Adrenal gland (tissue), 12 donors: Measurements from ENCODE around the gene ZNF670. TPM values are rescaled to one million over a fixed set of nuclear protein-coding genes. Genes with fewer than 3 reads are reported as not detected.
"Not testable (repeated sequence)": the region's sequence is repeated elsewhere in the genome, so short reads cannot be mapped to it uniquely, and the experiment has no call there.

Experiments used
- DNase-seq, 7 donors: peaks; one replicate each; pipeline ENCODE4 v3.0.0-alpha.2; 2019 to 2020
- H3K27ac ChIP-seq, 5 donors: fragments of 200-600 bp; sonication (generic) in 4 of 5; 1 replicate in 3 of 5; 2 replicates in 2 of 5; pipeline versions ENCODE4 v1.5.1 to v1.8.0; 2016 to 2020; ENCODE audit warnings: mild to moderate bottlenecking in 1 of 5
- H3K27me3 ChIP-seq: fragments of 200-600 bp; 2 replicates; pipeline ENCODE4 v1.8.0; 2021
- H3K36me3 ChIP-seq, 2 donors: fragments of 200-600 bp; replicated peaks in 1 of 2; 1 replicate in 1 of 2; 2 replicates in 1 of 2; pipeline versions ENCODE4 v1.5.1 to v1.8.0; 2018 to 2022
- H3K4me1 ChIP-seq, 2 donors: fragments of 200-600 bp; replicated peaks in 1 of 2; 1 replicate in 1 of 2; 2 replicates in 1 of 2; pipeline versions ENCODE4 v1.5.1 to v1.8.0; 2018 to 2021
- H3K4me3 ChIP-seq, 4 donors: fragments of 200-600 bp; sonication (generic) in 3 of 4; one replicate each; pipeline ENCODE4 v1.5.1; 2016 to 2018
- H3K9me3 ChIP-seq, 3 donors: fragments of 200-600 bp; sonication (generic) in 1 of 3; replicated peaks in 1 of 3; 1 replicate in 2 of 3; 2 replicates in 1 of 3; pipeline versions ENCODE4 v1.5.1 to v1.8.0; 2016 to 2021
- POLR2A ChIP-seq, 2 donors: fragments of 450-650 bp; IDR thresholded peaks; one replicate each; pipeline ENCODE4 v1.6.1; 2017; ENCODE audit warnings: antibody characterized with exemption in 2 of 2, mild to moderate bottlenecking in 2 of 2, moderate library complexity in 1 of 2
- WGBS, 4 donors: extraction: QIAGEN DNeasy Blood & Tissue Kit in 2 of 4; methylation state at CpG; one replicate each; pipeline versions ENCODE4 v1.1.5 to v1.1.7; 2013 to 2017; 5-methylcytosine and 5-hydroxymethylcytosine counted together
- intact Hi-C, 2 donors: fragments of 100-400 bp; cut with DNase I; formaldehyde crosslinking; loops; one replicate each; pipeline versions ENCODE4 v1.14.1 to v1.15.0; 2022 to 2023
- polyA plus RNA-seq, 3 donors: library from polyadenylated mRNA; stranded (reverse); fragments of 200-250 nt in 2 of 3; fragments of 350-450 nt in 1 of 3; fragmentation: Illumina TruSeq in 1 of 3; extraction: RNeasy Lipid Tissue Mini Kit (QIAGEN cat#74804) in 1 of 3; gene quantifications; one replicate each; pipeline ENCODE4 v1.2.3, GENCODE V29; 2013 to 2014
- total RNA-seq, 9 donors: library from RNA; depleted of rRNA in 4 of 9; stranded (reverse); fragments of >200 nt in 4 of 9; fragments of 120-200 nt in 1 of 9; fragmentation: NEBNext Ultra II Directional in 1 of 9; extraction: Animal tissue kit (Norgen Biotek cat#: 25700) in 1 of 9; gene quantifications; one replicate each; pipeline versions ENCODE4 v1.1.0 to v1.2.4, GENCODE V29; 2013 to 2023
- TF ChIP-seq, protein P1 (sequence below), 6 experiments: fragments of 450-650 bp in 4 of 6; fragments of 200-600 bp in 2 of 6; sonication (generic) in 1 of 6; IDR thresholded peaks; 1 replicate in 5 of 6; 2 replicates in 1 of 6; pipeline versions ENCODE4 v1.5.1 to v1.8.0; 2016 to 2021; ENCODE audit warnings: antibody characterized with exemption in 6 of 6, mild to moderate bottlenecking in 2 of 6, moderate library complexity in 1 of 6
- donor health status: healthy with polysubstance abuse.
- donor health status: Bipolar disorder and iron deficiency.
- donor health status: DM: yes; HTN: yes; CAD: no.
- donor health status: DM: no; HTN: no; CAD: no.
- donor health status: DM: no; HTN: no; CAD: no.
- donor health status: DM: yes; HTN: yes; CAD: no.

Gene ZNF670
- total and polyA plus RNA-seq, 12 donors, result 0.18 to 3.7 (median 2.0) TPM

DNA sequence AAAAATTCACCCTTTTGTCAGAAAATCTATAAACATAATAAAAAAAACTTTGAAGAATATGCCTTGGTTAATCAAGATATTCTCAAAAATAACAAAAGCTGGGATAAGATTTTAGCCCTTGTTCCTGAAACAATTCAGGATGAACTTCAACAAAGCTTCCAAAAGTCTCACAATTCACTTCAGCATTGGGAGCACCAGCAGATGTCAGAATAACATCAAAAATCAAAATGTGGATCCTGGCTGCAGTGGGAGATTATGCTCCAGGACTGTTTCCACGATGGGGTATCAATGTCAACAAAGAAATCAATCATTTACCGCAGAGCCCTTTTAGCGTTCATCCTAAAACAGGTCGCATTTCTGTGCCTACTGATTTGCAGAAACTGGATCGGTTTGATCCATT is 35.2 kb downstream of the ZNF670 start:
- H3K27ac ChIP-seq, result no peak overlapping the region
- WGBS, 4 donors, result 84 to 89% (median 88%) methylated on average over 5 of the region's 5 CpGs
- H3K9me3 ChIP-seq, result peaks cover 0 to 36% (median 0%) of the 10 kb centered on the region in 3 donors
- H3K27me3 ChIP-seq, result no peaks in the 10 kb centered on the region
- DNase-seq, result no peak
- intact Hi-C loops, result no loop called here
- H3K36me3 ChIP-seq, result no peaks in the 10 kb centered on the region
- H3K4me1 ChIP-seq, result no peaks in the 10 kb centered on the region
- TF ChIP-seq, protein P1, sequence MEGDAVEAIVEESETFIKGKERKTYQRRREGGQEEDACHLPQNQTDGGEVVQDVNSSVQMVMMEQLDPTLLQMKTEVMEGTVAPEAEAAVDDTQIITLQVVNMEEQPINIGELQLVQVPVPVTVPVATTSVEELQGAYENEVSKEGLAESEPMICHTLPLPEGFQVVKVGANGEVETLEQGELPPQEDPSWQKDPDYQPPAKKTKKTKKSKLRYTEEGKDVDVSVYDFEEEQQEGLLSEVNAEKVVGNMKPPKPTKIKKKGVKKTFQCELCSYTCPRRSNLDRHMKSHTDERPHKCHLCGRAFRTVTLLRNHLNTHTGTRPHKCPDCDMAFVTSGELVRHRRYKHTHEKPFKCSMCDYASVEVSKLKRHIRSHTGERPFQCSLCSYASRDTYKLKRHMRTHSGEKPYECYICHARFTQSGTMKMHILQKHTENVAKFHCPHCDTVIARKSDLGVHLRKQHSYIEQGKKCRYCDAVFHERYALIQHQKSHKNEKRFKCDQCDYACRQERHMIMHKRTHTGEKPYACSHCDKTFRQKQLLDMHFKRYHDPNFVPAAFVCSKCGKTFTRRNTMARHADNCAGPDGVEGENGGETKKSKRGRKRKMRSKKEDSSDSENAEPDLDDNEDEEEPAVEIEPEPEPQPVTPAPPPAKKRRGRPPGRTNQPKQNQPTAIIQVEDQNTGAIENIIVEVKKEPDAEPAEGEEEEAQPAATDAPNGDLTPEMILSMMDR (IDR thresholded peaks at IDR 0.05), result no peak
- TF ChIP-seq POLR2A (IDR thresholded peaks at IDR 0.05), result no peak
- H3K4me3 ChIP-seq, result no peak overlapping the region

DNA sequence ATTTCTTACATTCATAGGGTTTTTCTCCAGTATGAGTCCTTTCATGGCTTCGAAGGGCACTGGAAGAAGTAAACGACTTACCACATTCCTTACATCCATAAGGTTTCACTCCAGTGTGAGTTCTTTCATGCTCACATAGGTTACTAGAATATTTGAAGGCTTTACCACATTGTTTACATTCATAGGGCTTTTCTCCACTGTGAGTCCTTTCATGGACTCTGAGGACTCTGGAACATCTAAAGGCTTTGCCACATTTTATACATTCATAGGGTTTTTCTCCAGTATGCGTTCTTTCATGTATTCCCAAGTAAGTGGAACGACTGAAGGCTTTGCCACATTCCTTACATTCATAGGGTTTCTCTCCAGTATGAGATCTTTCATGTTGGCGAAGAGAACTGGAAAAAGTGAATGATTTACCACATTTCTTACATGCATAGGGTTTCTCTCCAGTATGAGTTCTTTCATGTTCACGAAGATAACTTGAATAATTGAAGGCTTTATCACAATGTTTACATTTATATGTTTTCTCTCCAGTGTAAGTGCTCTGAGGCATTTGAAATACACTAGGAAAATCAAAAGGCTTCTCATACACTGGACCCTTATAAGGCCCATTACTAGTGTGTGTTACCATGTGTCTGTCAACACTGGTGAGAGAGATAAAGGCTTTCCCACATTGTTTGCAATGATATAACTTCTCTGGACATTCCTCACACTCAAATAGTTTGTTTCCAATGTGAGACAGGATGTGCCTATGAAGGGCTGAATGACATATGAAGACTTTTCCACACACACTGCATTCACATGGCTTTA is 40.9 kb downstream of the ZNF670 start:
- no peaks in the 10 kb centered on the region for H3K27me3 ChIP-seq
- no peak overlapping the region for H3K27ac ChIP-seq
- WGBS, 4 donors, result 96 to 98% (median 96%) methylated on average over 6 of the region's 6 CpGs
- no peak overlapping the region for H3K4me3 ChIP-seq
- TF ChIP-seq POLR2A (IDR thresholded peaks at IDR 0.05), result no peak
- TF ChIP-seq, protein P1 (IDR thresholded peaks at IDR 0.05), result no peak
- H3K4me1 ChIP-seq, result no peaks in the 10 kb centered on the region
- peaks cover 0 to 55% (median 0%) of the 10 kb centered on the region in 3 donors for H3K9me3 ChIP-seq
- no peaks in the 10 kb centered on the region for H3K36me3 ChIP-seq
- no peak for DNase-seq
- intact Hi-C loops, result no loop called here

DNA sequence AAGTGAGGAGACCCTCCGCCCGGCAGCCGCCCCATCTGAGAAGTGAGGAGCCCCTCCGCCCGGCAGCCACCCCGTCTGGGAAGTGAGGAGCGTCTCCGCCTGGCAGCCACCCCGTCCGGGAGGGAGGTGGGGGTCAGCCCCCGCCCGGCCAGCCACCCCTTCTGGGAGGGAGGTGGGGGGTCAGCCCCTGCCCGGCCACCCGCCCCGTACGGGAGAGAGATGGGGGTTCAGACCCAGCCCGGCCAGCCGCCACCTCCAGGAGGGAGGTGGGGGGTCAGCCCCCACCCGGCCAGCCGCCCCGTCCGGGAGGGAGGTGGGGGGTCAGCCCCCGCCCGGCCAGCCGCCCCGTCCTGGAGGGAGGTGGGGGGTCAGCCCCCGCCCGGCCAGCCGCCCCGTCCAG is 46.3 kb downstream of the ZNF670 start:
- H3K4me1 ChIP-seq, intact Hi-C loops, H3K36me3 ChIP-seq, H3K27me3 ChIP-seq, H3K4me3 ChIP-seq, H3K27ac ChIP-seq, DNase-seq: not testable (repeated sequence)
- peaks cover 0 to 27% (median 0%) of the 10 kb centered on the region in 3 donors for H3K9me3 ChIP-seq
- WGBS, 4 donors, result 80 to 97% (median 89%) methylated on average over 1 to 24 of the region's 30 CpGs; no CpG with 5 or more reads in 1 of the 4 donors

Other genes starting within 250 kb of the ZNF670 start
- 10 to 100 TPM; 21.2 to 42.6 (median 29.7) TPM for gene AHCTF1, start 146.9 kb downstream of the ZNF670 start, total RNA-seq
- gene AHCTF1, start 146.9 kb downstream of the ZNF670 start, polyA plus RNA-seq, result 10 to 100 TPM in 2 of 3 donors, 1 to 10 TPM in 1; 10.0 to 27.4 (median 11.5) TPM
- 1 to 10 TPM in 2 of 9 donors, under 1 TPM in 3, not detected in 4; 0.19 to 1.8 (median 0.42) TPM for gene ZNF695, start 70.8 kb downstream of the ZNF670 start, total RNA-seq
- under 1 TPM in 2 of 3 donors, not detected in 1; 0.07 to 0.13 TPM for gene ZNF695, start 70.8 kb downstream of the ZNF670 start, polyA plus RNA-seq
- 10 to 100 TPM in 1 of 9 donors, 1 to 10 TPM in 8; 1.2 to 11.3 (median 5.2) TPM for gene ZNF669, start 25.5 kb upstream of the ZNF670 start, total RNA-seq
- gene ZNF669, start 25.5 kb upstream of the ZNF670 start, polyA plus RNA-seq, result 1 to 10 TPM; 2.5 to 6.0 (median 3.3) TPM
- 10 to 100 TPM in 8 of 9 donors, 1 to 10 TPM in 1; 8.7 to 24.8 (median 15.6) TPM for gene ZNF124, start 93.2 kb upstream of the ZNF670 start, total RNA-seq
- gene ZNF124, start 93.2 kb upstream of the ZNF670 start, polyA plus RNA-seq, result 1 to 10 TPM in 2 of 3 donors, under 1 TPM in 1; 0.97 to 2.3 (median 1.3) TPM
- gene VN1R5, start 177.3 kb upstream of the ZNF670 start, total RNA-seq, result not detected
- gene VN1R5, start 177.3 kb upstream of the ZNF670 start, polyA plus RNA-seq, result not detected